Measurements from ENCODE around the gene NAA30. TPM values are rescaled to one million over a fixed set of nuclear protein-coding genes. Genes with fewer than 3 reads are reported as not detected.

The NAA30 gene
- total RNA-seq, 1 experiment from 2014 or later = 34.6 TPM

DNA sequence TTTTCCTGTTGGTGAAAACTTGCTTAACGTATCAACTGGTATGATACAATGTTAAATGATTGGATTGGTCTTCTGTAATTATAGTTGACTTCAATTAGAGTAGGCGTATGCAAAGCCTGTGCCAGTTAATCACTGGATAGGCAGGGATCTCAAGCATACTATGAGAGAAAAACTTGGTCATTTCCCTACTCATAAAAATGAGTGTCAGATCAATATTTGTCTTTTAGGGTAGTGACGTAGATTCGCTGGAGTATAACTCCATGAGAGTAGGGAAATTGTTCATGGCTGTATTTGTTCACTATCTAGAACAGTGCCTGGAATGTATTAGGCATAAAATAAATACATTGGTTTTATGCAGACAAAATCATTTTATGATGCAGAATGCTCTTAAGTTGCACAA, 28.6 kb downstream of the NAA30 start:
- peaks cover 7% of the 10 kb centered on the region; the same call in 1 of the 2 replicates for H4K20me1 ChIP-seq (ENCODE audit: insufficient read depth, low read depth, low read length)

DNA sequence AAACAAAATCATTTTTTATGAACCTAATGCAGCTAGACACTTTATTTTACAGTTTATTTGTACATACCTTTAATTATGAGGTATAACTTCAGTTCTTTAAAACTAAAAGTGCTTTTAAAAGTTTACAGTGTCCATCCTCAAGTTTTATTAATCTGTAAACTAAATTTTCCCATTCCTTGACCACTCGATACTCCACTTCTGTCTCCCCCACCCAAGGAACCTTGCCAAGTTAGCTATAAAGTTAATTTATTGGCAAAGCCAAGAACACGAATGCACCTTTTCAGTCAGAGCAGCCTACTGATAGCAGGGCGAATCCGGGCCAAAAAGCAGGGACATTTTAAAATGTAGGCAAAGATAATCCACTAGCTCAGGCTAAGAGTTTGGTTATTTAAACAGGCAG, 29.6 kb downstream of the NAA30 start:
- Histone ChIP-seq H3K9me3 (ENCODE audit: low read length) (no peaks in the 10 kb centered on the region), H3K27ac (ENCODE audit: low read length) (no peak overlapping the region), H3K27me3 (ENCODE audit: low read length) (no peaks in the 10 kb centered on the region), H3K79me2 (ENCODE audit: low read length) (no peaks in the 10 kb centered on the region), H3K9ac (ENCODE audit: low read length) (no peak overlapping the region), H3K4me3 (ENCODE audit: low read length) (no peak overlapping the region), H3K4me1 (ENCODE audit: low read length) (no peaks in the 10 kb centered on the region), H3K9me2 (replicated peaks; ENCODE audit: insufficient read depth, low read length) (no peaks in the 10 kb centered on the region), H3K36me3 (ENCODE audit: insufficient read depth, low read length) (no peaks in the 10 kb centered on the region), H2AFZ (ENCODE audit: low read length) (no peak overlapping the region), H3K4me2 (ENCODE audit: low read depth, low read length, poor library complexity, severe bottlenecking) (no peak overlapping the region), H4K20me1 (ENCODE audit: insufficient read depth, low read depth, low read length) (peaks cover 7% of the 10 kb centered on the region; the same call in 1 of the 2 replicates)
- no peak for DNase-seq

More for the DNA sequence above, 28.6 kb downstream of the NAA30 start:
- H3K9ac ChIP-seq (ENCODE audit: low read length) = no peak overlapping the region
- H3K4me2 ChIP-seq (ENCODE audit: low read depth, low read length, poor library complexity, severe bottlenecking) = no peak overlapping the region
- H3K36me3 ChIP-seq (ENCODE audit: insufficient read depth, low read length) = no peaks in the 10 kb centered on the region
- DNase-seq = no peak
- H3K4me3 ChIP-seq (ENCODE audit: low read length) = no peak overlapping the region
- no peaks in the 10 kb centered on the region for H3K9me2 ChIP-seq (replicated peaks; ENCODE audit: insufficient read depth, low read length)
- no peaks in the 10 kb centered on the region for H3K79me2 ChIP-seq (ENCODE audit: low read length)
- H3K27me3 ChIP-seq (ENCODE audit: low read length) = no peaks in the 10 kb centered on the region
- H2AFZ ChIP-seq (ENCODE audit: low read length) = no peak overlapping the region
- H3K9me3 ChIP-seq (ENCODE audit: low read length) = no peaks in the 10 kb centered on the region
- H3K27ac ChIP-seq (ENCODE audit: low read length) = no peak overlapping the region
- no peaks in the 10 kb centered on the region for H3K4me1 ChIP-seq (ENCODE audit: low read length)

DNA sequence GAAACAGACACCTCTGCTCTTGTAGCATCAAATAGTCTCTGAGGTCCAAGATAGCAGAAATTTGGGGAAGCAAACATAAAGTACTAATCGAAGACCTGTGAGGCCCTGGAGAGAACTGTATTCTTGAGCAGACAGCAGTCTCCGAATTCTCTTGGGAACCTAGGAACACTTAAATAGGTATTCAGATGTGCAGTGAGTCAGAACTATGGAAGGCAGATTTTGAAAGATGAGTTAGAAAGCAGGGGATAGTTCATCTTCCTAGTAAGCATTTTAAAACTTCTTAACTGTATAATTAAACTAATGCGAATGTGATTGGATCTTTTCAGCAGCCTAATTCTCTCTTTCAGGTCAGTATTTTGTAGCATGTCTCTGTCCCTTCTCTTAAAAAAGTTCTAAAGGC, 30.6 kb downstream of the NAA30 start:
- Histone ChIP-seq H3K4me3 (ENCODE audit: low read length) (no peak overlapping the region), H3K9me2 (replicated peaks; ENCODE audit: insufficient read depth, low read length) (no peaks in the 10 kb centered on the region), H4K20me1 (ENCODE audit: insufficient read depth, low read depth, low read length) (0 out of 2 replicates have a peak, but pooled peaks cover 7% of the 10 kb centered on the region), H3K4me1 (ENCODE audit: low read length) (no peaks in the 10 kb centered on the region), H3K9ac (ENCODE audit: low read length) (no peak overlapping the region), H3K27ac (ENCODE audit: low read length) (no peak overlapping the region), H3K4me2 (ENCODE audit: low read depth, low read length, poor library complexity, severe bottlenecking) (no peak overlapping the region), H3K79me2 (ENCODE audit: low read length) (no peaks in the 10 kb centered on the region), H3K9me3 (ENCODE audit: low read length) (no peaks in the 10 kb centered on the region), H3K27me3 (ENCODE audit: low read length) (no peaks in the 10 kb centered on the region), H2AFZ (ENCODE audit: low read length) (no peak overlapping the region), H3K36me3 (ENCODE audit: insufficient read depth, low read length) (no peaks in the 10 kb centered on the region)
- DNase-seq = no peak

DNA sequence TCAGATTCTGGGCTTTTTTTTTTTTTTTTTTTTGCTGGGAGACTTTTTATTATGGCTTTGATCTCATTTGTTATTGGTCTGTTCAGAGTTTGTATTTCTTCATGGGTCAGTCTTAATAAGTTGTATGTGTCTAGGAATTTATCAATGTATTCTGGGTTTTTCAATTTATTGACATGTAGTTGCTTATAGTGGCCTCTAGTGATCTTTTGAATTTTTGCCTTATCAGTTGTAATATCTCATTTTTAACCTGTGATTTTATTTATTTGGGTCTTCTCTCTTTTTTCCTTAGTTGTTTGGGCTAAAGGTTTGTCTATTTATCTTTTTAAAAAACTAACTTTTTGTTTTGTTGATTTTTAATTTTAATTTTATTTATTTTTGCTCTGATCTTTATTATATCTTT, 45.5 kb downstream of the NAA30 start:
- no peak for DNase-seq
- no peaks in the 10 kb centered on the region for H3K36me3 ChIP-seq (ENCODE audit: insufficient read depth, low read length)
- no peaks in the 10 kb centered on the region for H3K4me1 ChIP-seq (ENCODE audit: low read length)

DNA sequence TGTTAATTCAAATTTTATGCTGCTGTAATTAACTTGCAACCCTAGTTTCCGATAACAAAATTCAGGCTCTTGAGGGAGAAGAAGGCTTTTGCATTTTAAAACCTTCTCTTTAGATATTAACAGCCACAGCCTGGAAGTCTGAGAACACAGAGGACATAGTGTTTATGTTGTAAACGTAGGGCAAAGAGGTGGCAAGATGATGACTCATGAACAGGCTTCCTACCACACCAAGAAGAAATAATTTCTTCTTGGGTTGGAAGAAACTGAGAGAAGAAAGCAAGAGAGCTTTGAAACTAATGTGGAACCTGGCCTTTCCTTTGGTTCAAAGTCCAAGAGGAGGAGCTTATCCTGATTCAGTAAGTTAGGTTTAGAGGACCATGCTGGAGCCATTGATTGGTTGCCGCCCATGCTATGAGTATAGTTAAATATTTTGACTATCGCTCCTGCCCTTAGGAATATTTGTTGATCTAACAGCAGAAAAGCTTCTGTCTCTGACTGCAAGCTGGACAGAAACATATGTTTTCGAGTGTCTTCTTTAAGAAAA, 71.5 kb downstream of the NAA30 start:
- Histone ChIP-seq H3K9me2 (replicated peaks; ENCODE audit: insufficient read depth, low read length) (no peaks in the 10 kb centered on the region), H3K4me3 (ENCODE audit: low read length) (no peak overlapping the region), H3K27me3 (ENCODE audit: low read length) (no peaks in the 10 kb centered on the region), H4K20me1 (ENCODE audit: insufficient read depth, low read depth, low read length) (no peaks in the 10 kb centered on the region), H3K36me3 (ENCODE audit: insufficient read depth, low read length) (no peaks in the 10 kb centered on the region), H3K9me3 (ENCODE audit: low read length) (no peaks in the 10 kb centered on the region), H3K79me2 (ENCODE audit: low read length) (no peaks in the 10 kb centered on the region), H3K4me1 (ENCODE audit: low read length) (peaks cover 10% of the 10 kb centered on the region), H3K27ac (ENCODE audit: low read length) (no peak overlapping the region), H3K9ac (ENCODE audit: low read length) (no peak overlapping the region), H3K4me2 (ENCODE audit: low read depth, low read length, poor library complexity, severe bottlenecking) (no peak overlapping the region), H2AFZ (ENCODE audit: low read length) (no peak overlapping the region)
- no peak for DNase-seq

More for the DNA sequence above, 45.5 kb downstream of the NAA30 start:
- H3K27ac ChIP-seq (ENCODE audit: low read length) = no peak overlapping the region
- no peaks in the 10 kb centered on the region for H3K27me3 ChIP-seq (ENCODE audit: low read length)
- no peaks in the 10 kb centered on the region for H4K20me1 ChIP-seq (ENCODE audit: insufficient read depth, low read depth, low read length)
- H3K9me3 ChIP-seq (ENCODE audit: low read length) = no peaks in the 10 kb centered on the region
- H3K9me2 ChIP-seq (replicated peaks; ENCODE audit: insufficient read depth, low read length) = no peaks in the 10 kb centered on the region
- no peak overlapping the region for H3K4me2 ChIP-seq (ENCODE audit: low read depth, low read length, poor library complexity, severe bottlenecking)
- no peak overlapping the region for H2AFZ ChIP-seq (ENCODE audit: low read length)
- no peak overlapping the region for H3K9ac ChIP-seq (ENCODE audit: low read length)
- no peaks in the 10 kb centered on the region for H3K79me2 ChIP-seq (ENCODE audit: low read length)
- H3K4me3 ChIP-seq (ENCODE audit: low read length) = no peak overlapping the region

- H3K9ac ChIP-seq (ENCODE audit: low read length) = no peak overlapping the region
- no peaks in the 10 kb centered on the region for H3K79me2 ChIP-seq (ENCODE audit: low read length)
- no peaks in the 10 kb centered on the region for H3K27me3 ChIP-seq (ENCODE audit: low read length)
- H3K4me3 ChIP-seq (ENCODE audit: low read length) = no peak overlapping the region
- peaks cover 10% of the 10 kb centered on the region for H3K4me1 ChIP-seq (ENCODE audit: low read length)
- no peaks in the 10 kb centered on the region for H4K20me1 ChIP-seq (ENCODE audit: insufficient read depth, low read depth, low read length)
- no peaks in the 10 kb centered on the region for H3K9me3 ChIP-seq (ENCODE audit: low read length)
- H3K9me2 ChIP-seq (replicated peaks; ENCODE audit: insufficient read depth, low read length) = no peaks in the 10 kb centered on the region
- no peak for DNase-seq
- no peak overlapping the region for H3K4me2 ChIP-seq (ENCODE audit: low read depth, low read length, poor library complexity, severe bottlenecking)
- no peak overlapping the region for H2AFZ ChIP-seq (ENCODE audit: low read length)
- no peaks in the 10 kb centered on the region for H3K36me3 ChIP-seq (ENCODE audit: insufficient read depth, low read length)
- H3K27ac ChIP-seq (ENCODE audit: low read length) = no peak overlapping the region
Observed at GRCh38 chr14:57462551-57462950, 72.2 kb downstream of the NAA30 start.

GRCh38 chr14:57464008-57464730, 73.8 kb downstream of the NAA30 start:
- Histone ChIP-seq H3K9me3 (ENCODE audit: low read length) (no peaks in the 10 kb centered on the region), H3K4me3 (ENCODE audit: low read length) (no peak overlapping the region), H3K27me3 (ENCODE audit: low read length) (no peaks in the 10 kb centered on the region), H3K36me3 (ENCODE audit: insufficient read depth, low read length) (no peaks in the 10 kb centered on the region), H3K9ac (ENCODE audit: low read length) (no peak overlapping the region), H3K9me2 (replicated peaks; ENCODE audit: insufficient read depth, low read length) (no peaks in the 10 kb centered on the region), H4K20me1 (ENCODE audit: insufficient read depth, low read depth, low read length) (no peaks in the 10 kb centered on the region), H3K79me2 (ENCODE audit: low read length) (no peaks in the 10 kb centered on the region), H3K4me1 (ENCODE audit: low read length) (peaks cover 10% of the 10 kb centered on the region), H2AFZ (ENCODE audit: low read length) (no peak overlapping the region), H3K4me2 (ENCODE audit: low read depth, low read length, poor library complexity, severe bottlenecking) (peak overlapping the region; percentile 4), H3K27ac (ENCODE audit: low read length) (no peak overlapping the region)
- DNase-seq = no peak

Measured in Karpas-422 (cell line).